GM19372 (cell line): ENCODE data around the gene HOXC10.

ENCODE experiments used
- ATAC-seq: cut with Tn5 transposase; IDR thresholded peaks from one replicate; pipeline ENCODE4 v1.9.1; 2021; ENCODE audit warnings: mild to moderate bottlenecking, low read depth, moderate library complexity; ENCODE audit not compliant: unreplicated experiment

The HOXC10 gene

DNA sequence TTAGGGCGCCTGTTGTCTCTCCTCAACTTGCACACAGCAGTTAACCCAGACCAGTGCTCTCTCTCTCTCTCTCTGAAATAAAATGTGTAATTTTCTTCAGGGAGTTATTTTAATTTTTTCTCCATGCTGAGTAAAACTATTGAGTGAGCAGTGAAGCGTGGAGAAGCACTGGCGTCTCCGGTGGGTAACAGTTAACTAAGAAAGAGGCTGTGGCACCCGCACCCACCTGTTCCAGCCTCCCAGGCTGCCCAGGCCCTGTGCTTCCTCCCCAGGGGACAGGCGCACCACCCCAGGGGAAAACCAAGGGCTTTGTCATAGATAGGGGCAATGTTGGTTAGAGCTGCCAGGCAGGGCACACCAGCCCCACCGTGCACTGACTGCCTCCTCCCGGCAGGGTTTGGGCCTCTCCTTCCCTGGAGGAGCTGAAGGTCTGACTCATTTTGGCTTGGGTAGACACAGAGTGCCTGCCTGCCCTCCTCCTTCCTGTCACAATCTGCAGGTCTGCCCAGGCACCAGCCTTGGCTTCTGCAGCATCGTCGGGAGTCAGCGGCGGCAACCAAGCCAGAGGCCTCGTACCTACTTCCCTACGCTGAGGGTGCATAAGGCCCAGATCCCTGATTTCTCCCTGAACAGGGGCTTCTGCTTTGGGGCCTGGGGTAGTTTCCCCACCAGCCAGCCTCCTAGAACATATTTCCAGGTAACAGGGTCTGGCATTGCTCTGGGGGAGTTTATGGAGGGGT, 51.8 kb downstream of the HOXC10 start:
- no peak for ATAC-seq

DNA sequence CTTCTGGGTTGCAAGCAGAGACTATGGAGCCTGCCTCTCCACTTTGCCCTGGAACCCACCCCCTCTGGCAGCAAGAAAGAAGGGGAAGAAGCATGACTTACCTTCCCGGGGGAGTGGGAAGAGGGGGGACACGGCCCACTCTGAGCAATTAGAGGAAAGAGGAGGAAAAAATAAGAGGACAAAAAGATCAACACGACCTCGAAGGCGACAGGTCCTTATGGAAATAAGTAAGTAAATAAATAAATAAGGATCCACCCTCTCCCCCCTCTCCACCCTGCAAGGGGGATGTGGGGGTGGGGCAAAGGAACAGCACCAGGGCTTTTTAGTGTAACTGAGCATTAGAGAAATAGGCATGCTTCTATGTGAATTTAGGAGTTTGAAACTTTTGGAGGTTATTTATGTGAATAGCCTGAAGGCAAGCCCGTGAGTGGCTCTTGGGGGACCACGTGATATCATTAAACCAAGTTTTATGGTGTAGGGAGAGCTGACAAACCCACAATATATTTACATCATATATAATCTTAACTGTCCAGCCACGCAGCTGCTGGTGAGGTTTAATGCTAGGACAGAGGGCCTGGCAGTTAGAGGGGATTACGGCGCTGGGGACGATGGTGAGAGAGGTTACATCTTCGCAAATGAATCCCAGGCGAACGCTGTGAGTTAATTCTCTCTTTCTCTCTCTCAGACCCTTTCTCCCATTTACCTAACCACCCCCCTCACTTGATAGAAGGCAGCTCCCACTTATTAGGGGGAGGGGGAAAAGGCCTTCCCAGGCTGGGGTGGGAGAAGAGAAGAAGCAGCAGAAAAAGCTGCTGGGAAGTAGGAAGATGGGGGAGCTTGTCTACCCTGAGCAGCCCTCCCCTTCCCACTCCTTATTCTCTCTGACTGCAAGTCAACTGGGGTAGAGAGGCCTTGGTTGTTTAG, 52.7 kb downstream of the HOXC10 start:
- no peak for ATAC-seq

- ATAC-seq, result no peak
Observed at GRCh38 chr12:54038284-54038870, 53.4 kb downstream of the HOXC10 start.

GRCh38 chr12:54038871-54039414, 54.0 kb downstream of the HOXC10 start:
- no peak for ATAC-seq

- ATAC-seq, result no peak
Observed at GRCh38 chr12:54039417-54040147, 54.6 kb downstream of the HOXC10 start.
